A549 (cell line): Measurements from ENCODE around the gene PLEKHA4. TPM values are rescaled to one million over a fixed set of nuclear protein-coding genes. Genes with fewer than 3 reads are reported as not detected.

Experiments
- ATOH8 ChIP-seq: fragments of 250-450 bp; sonication (Bioruptor Pico); IDR thresholded peaks from 2 replicates; pipeline ENCODE4 v1.5.0; 2020; ENCODE audit warnings: low read depth, mild to moderate bottlenecking, moderate library complexity
- CBX2 ChIP-seq: fragments of 200-600 bp; sonication (generic); IDR thresholded peaks from 2 replicates; pipeline ENCODE4 v1.6.1; 2016; ENCODE audit warnings: low read depth, mild to moderate bottlenecking, borderline replicate concordance
- CBX8 ChIP-seq: fragments of 200-600 bp; sonication (generic); IDR thresholded peaks from 2 replicates; pipeline ENCODE4 v1.6.1; 2016
- CEBPB ChIP-seq, 2 experiments: fragments of >200 bp in 1 of 2; sonication (Bioruptor Twin) in 1 of 2; formaldehyde crosslinking in 1 of 2; IDR thresholded peaks; 2 replicates each; pipeline ENCODE4 v1.6.1; 2012 to 2016
- CHD2 ChIP-seq: fragments of 150-350 bp; IDR thresholded peaks from 2 replicates; pipeline ENCODE4 v1.6.1; 2014; ENCODE audit warnings: low read length; ENCODE audit not compliant: partially characterized antibody
- CTCF ChIP-seq: fragments of >200 bp; sonication (Bioruptor Twin); formaldehyde crosslinking; IDR thresholded peaks from 3 replicates; pipeline ENCODE4 v1.5.1; 2016
- EHF ChIP-seq: fragments of 250-450 bp; sonication (Bioruptor Pico); IDR thresholded peaks from 2 replicates; pipeline ENCODE4 v1.5.0; 2020; ENCODE audit warnings: mild to moderate bottlenecking
- ESRRA ChIP-seq: fragments of 150-350 bp; IDR thresholded peaks from 2 replicates; pipeline ENCODE4 v1.6.1; 2014; ENCODE audit warnings: mild to moderate bottlenecking, low read length, borderline replicate concordance
- HDAC2 ChIP-seq: fragments of 200-600 bp; sonication (generic); IDR thresholded peaks from 2 replicates; pipeline ENCODE4 v1.6.1; 2016
- HEYL ChIP-seq: fragments of 250-450 bp; sonication (Bioruptor Pico); IDR thresholded peaks from 2 replicates; pipeline ENCODE4 v1.8.0; 2021; ENCODE audit warnings: mild to moderate bottlenecking, moderate library complexity
- HOXB13 ChIP-seq: fragments of 250-450 bp; sonication (Bioruptor Pico); IDR thresholded peaks from 2 replicates; pipeline ENCODE4 v1.5.0; 2020; ENCODE audit warnings: low read depth, mild to moderate bottlenecking, moderate library complexity
- HOXB5 ChIP-seq: fragments of 250-450 bp; sonication (Bioruptor Pico); IDR thresholded peaks from 2 replicates; pipeline ENCODE4 v1.5.0; 2020; ENCODE audit warnings: mild to moderate bottlenecking, moderate library complexity
- JUN ChIP-seq, 2 experiments: fragments of >200 bp; sonication (Bioruptor Twin); formaldehyde crosslinking; IDR thresholded peaks; 2 replicates in 1 of 2; 3 replicates in 1 of 2; pipeline ENCODE4 v1.6.1; 2016 to 2017
- JUNB ChIP-seq: fragments of >200 bp; sonication (Bioruptor Twin); formaldehyde crosslinking; IDR thresholded peaks from 2 replicates; pipeline ENCODE4 v1.6.1; 2016
- KDM1A ChIP-seq: fragments of 200-600 bp; sonication (generic); IDR thresholded peaks from 2 replicates; pipeline ENCODE4 v1.6.1; 2016; ENCODE audit warnings: low read depth, mild to moderate bottlenecking
- MAFK ChIP-seq: fragments of 450-650 bp; IDR thresholded peaks from 2 replicates; pipeline ENCODE4 v1.6.1; 2014; ENCODE audit not compliant: partially characterized antibody
- MAX ChIP-seq: IDR thresholded peaks from 2 replicates; pipeline ENCODE4 v1.6.1; 2012
- NFE2L2 ChIP-seq: fragments of 150-350 bp; conservative IDR thresholded peaks from 2 replicates; pipeline ENCODE4 v1.6.1; 2014; ENCODE audit warnings: low read length
- NPAS2 ChIP-seq: fragments of 250-450 bp; sonication (Bioruptor Pico); IDR thresholded peaks from 2 replicates; pipeline ENCODE4 v1.8.0; 2022; ENCODE audit warnings: mild to moderate bottlenecking, moderate library complexity, borderline replicate concordance
- NR3C1 ChIP-seq: fragments of >200 bp; sonication (Bioruptor Twin); formaldehyde crosslinking; IDR thresholded peaks from 3 replicates; pipeline ENCODE4 v1.6.1; 2017
- POLR2AphosphoS2 ChIP-seq: conservative IDR thresholded peaks from 2 replicates; pipeline ENCODE4 v1.6.1; 2012; ENCODE audit warnings: low read length, improper control_type of control experiment, inconsistent platforms
- RCOR1 ChIP-seq: fragments of 150-350 bp; IDR thresholded peaks from 2 replicates; pipeline ENCODE4 v1.6.1; 2014; ENCODE audit warnings: antibody characterized with exemption, low read length, low read depth
- REST ChIP-seq: fragments of 200-600 bp; sonication (generic); IDR thresholded peaks from 2 replicates; pipeline ENCODE4 v1.6.1; 2016; ENCODE audit warnings: antibody characterized with exemption, mild to moderate bottlenecking, moderate library complexity
- RFX5 ChIP-seq: fragments of 450-650 bp; IDR thresholded peaks from 2 replicates; pipeline ENCODE4 v1.7.1; 2014; ENCODE audit warnings: antibody characterized with exemption, mild to moderate bottlenecking, moderate library complexity
- RNF2 ChIP-seq: fragments of 200-600 bp; sonication (generic); IDR thresholded peaks from 2 replicates; pipeline ENCODE4 v1.6.1; 2016; ENCODE audit warnings: low read depth, mild to moderate bottlenecking, antibody characterized with exemption, moderate library complexity, borderline replicate concordance
- SMC3 ChIP-seq: fragments of >200 bp; sonication (Bioruptor Twin); formaldehyde crosslinking; IDR thresholded peaks from 3 replicates; pipeline ENCODE4 v1.6.1; 2018; ENCODE audit warnings: inconsistent platforms
- SREBF2 ChIP-seq: fragments of 450-650 bp; IDR thresholded peaks from 2 replicates; pipeline ENCODE4 v1.6.1; 2014; ENCODE audit warnings: mild to moderate bottlenecking, moderate library complexity
- TP53 ChIP-seq: fragments of 250-450 bp; sonication (Bioruptor Pico); IDR thresholded peaks from 2 replicates; pipeline ENCODE4 v1.5.0; 2021; ENCODE audit warnings: mild to moderate bottlenecking, moderate library complexity
- ZC3H11A ChIP-seq: fragments of 450-650 bp; IDR thresholded peaks from 2 replicates; pipeline ENCODE4 v1.6.1; 2014; ENCODE audit warnings: antibody characterized with exemption, mild to moderate bottlenecking
- ZFP36 ChIP-seq: fragments of 450-650 bp; IDR thresholded peaks from 2 replicates; pipeline ENCODE4 v1.6.1; 2014; ENCODE audit warnings: borderline replicate concordance; ENCODE audit not compliant: partially characterized antibody
- polyA plus RNA-seq, 4 experiments: library from polyadenylated mRNA; depleted of rRNA in 3 of 4; stranded (reverse); fragments of >200 nt; fragmentation: RNase III in 1 of 4; extraction: RNeasy Plus Mini Kit Qiagen cat#74134 plus additional on column Dnase treatment in 1 of 4; gene quantifications; 2 replicates in 3 of 4; 3 replicates in 1 of 4; pipeline ENCODE4 v1.2.3, GENCODE V29; 2011 to 2017

The PLEKHA4 gene
- polyA plus RNA-seq, 2 of the 4 experiments (the other 2 are of a cell fraction) = 0.34 to 0.46 TPM

- no peak for TF ChIP-seq NFE2L2
- no peak for TF ChIP-seq HDAC2
- peak; percentile 98 for TF ChIP-seq HOXB5
- TF ChIP-seq JUN (IDR thresholded peaks at IDR 0.05) = no peak
- TF ChIP-seq TP53 (CRISPR knock-in tag) = peak; percentile 98
- peak; percentile 91 for TF ChIP-seq POLR2AphosphoS2
- no peak for TF ChIP-seq CBX2
- TF ChIP-seq MAFK = no peak
- TF ChIP-seq NR3C1 = no peak
- no peak for TF ChIP-seq RFX5
- TF ChIP-seq CTCF = no peak
- TF ChIP-seq ZFP36 = no peak
- peak; percentile 100 for TF ChIP-seq HEYL
- peak; percentile 96 for TF ChIP-seq HOXB13 (CRISPR knock-in tag)
- no peak for TF ChIP-seq SREBF2
- 0 out of 2 replicates have a peak, but pooled peaks have one; percentile 10 for TF ChIP-seq REST
- TF ChIP-seq MAX = no peak
- TF ChIP-seq NPAS2 (CRISPR knock-in tag) = peak; percentile 78
- no peak for TF ChIP-seq CHD2
- TF ChIP-seq JUNB = no peak
- no peak for TF ChIP-seq KDM1A
- no peak for TF ChIP-seq RCOR1
- TF ChIP-seq SMC3 = no peak
- TF ChIP-seq ESRRA = no peak
- no peak for TF ChIP-seq RNF2
- peak; percentile 97 for TF ChIP-seq EHF
- no peak for TF ChIP-seq CBX8
- TF ChIP-seq ZC3H11A = no peak
- no peak for TF ChIP-seq CEBPB (IDR thresholded peaks at IDR 0.05)
- TF ChIP-seq ATOH8 (CRISPR knock-in tag) = peak; percentile 99
These were observed 13.6 kb upstream of the PLEKHA4 start (continued) for GRCh38 chr19:48881741-48882657.
